Activated CD4-positive, alpha-beta T cell treated with anti-CD3 and anti-CD28 coated beads, Interleukin-2, amount 50 U/mL, for 48 hours (primary cell): Measurements from ENCODE around the gene TTC4.

ENCODE experiments used
- DNase-seq, 2 experiments: peaks; one replicate each; pipeline ENCODE4 v3.0.0-alpha.2; 2020

The TTC4 gene

GRCh38 chr1:54706419-54706818 is 9.2 kb upstream of the TTC4 start:
- DNase-seq: no peak

- no peak for DNase-seq
These were observed 7.3 kb upstream of the TTC4 start for GRCh38 chr1:54708385-54708784.

- no peak for DNase-seq
These were observed 5.9 kb upstream of the TTC4 start for GRCh38 chr1:54709547-54710292.

- no peak for DNase-seq
These were observed 5.2 kb upstream of the TTC4 start for GRCh38 chr1:54710434-54710833.

- DNase-seq: no peak
These were observed 4.8 kb upstream of the TTC4 start for GRCh38 chr1:54710841-54711240.

DNA sequence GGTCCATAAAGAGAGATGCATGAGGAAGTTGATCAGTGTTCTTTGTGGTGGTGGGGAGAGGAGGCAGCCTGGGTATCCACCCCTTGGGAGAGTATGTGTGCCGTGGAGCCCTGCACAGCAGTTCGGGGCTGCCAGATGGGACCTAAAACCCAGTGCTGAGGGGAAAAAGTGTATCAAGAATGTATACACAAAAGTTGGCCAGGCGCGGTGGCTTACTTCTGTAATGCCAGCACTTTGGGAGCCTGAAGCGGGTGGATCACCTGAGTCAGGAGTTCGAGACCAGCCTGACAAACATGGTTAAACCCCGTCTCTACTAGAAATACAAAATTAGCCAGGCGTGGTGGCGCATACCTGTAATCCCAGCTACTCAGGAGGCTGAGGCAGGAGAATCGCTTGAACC is 4.1 kb upstream of the TTC4 start:
- no peak for DNase-seq

GRCh38 chr1:54714881-54715492 is 674 bp upstream of the TTC4 start:
- no peak for DNase-seq

DNA sequence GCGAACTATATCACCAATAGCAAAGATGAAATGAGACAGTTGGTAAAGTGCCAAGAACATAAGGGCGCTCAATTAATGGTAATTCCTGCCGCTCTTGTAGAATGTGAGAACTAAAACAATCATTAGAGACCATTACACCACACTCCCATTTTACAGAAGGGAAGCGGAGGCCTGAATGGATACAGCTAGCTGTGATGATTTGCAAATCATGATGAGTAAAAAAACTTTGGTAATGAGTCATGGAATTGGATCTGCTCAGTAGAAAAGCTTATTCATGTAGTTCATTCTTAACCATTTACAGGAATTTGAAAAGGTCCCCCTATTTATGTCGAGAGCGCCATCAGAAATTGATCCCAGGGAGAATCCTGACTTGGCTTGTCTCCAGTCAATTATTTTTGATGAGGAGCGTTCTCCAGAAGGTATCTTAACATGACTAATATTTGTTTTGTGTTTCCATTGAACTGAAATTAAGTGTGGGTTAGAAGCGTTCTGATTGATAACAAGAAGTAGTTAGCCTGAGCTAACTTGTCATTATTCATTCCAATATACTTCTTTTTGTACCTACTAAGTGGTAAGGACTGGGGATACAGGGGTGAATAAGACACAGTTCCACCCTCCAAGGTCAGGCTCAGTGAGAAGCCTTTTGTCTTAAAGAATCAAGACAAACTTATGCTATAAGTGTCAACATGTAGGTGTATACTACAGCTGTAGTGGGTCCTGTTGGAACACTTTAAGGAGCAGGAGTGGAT is 812 bp downstream of the TTC4 start:
- DNase-seq: peak in 1 of 2 experiments; percentile 18

- DNase-seq: no peak
These were observed 6.1 kb downstream of the TTC4 start for GRCh38 chr1:54721719-54722118.

DNA sequence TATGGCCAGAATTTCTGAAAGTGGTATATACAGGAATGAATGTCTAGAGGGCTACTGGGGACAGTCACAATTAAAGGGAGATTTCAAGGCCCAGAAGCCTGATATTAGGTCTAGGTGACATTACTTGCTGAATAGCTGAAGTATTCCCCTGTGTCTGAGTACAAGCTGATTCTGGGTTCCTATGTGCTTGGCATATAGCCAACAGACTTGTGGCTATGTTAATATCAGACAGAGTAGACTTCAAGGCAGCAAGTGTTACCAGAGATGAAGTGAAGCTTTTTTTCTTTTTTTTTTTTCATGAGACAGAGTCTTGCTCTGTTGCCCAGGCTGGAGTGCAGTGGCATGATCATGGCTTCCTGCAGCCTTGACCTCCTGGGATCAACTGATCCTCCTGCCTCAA is 8.3 kb downstream of the TTC4 start:
- no peak for DNase-seq

DNA sequence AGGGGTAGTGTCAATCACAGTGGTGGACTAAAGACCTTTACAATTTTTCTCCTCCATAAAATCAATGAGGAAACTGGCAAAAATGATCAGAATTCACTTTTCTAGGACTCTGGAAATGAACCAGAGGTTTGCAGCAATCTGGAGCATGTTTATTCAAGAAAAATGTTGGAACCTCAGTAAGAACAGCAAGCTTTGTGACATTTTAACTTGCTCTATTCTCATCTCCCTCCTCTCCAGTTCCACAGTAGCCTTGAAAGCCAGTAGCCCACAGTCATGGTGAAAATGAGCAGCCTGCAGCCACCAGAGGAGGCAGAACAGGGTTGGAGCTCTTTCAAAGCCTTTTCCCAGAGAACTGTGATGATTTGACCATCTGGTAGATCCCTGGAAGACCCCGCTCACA is 9.1 kb downstream of the TTC4 start:
- no peak for DNase-seq

GRCh38 chr1:54728027-54728426 is 12.4 kb downstream of the TTC4 start:
- no peak for DNase-seq

DNA sequence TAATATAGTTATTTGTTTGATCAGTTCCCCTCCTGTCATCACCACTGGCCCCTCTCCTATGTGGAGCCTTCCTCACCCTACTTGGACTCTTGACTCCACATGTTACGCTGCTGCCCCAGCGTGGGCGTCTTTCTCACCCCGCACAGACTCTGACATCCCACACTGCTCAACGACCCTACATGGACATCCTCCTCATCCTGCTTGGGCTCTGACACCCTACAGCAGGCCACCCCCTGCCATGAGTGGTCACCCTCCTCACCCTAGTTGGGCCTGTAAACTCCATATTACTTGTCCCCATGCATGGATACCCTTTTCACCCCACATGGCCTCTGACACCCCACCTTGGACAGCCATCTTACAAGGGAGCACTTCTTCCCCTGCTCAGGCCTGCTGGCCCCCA is 21.0 kb downstream of the TTC4 start:
- DNase-seq: no peak

GRCh38 chr1:54738244-54738643 is 22.6 kb downstream of the TTC4 start:
- no peak for DNase-seq

- no peak for DNase-seq
These were observed 25.9 kb downstream of the TTC4 start for GRCh38 chr1:54741531-54741930.

DNA sequence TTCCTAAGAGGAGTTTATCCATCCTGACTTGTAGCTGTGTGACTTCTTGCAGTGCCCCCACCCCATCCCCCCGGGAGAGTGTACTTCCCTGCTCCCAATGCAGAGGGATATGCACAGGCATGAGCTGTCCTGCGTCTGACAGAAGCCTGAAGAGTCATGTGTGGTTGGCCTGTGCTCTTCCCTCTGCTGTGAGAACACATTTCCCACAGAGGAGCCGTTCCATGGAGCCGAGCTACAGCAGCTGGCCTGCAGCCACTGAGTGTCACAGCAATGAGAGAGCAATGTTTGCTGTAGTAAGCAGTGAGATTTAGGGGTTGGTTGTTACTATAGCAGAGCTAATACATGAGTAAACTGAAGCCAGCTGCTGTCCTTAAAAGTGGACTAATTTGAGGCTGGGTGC is 26.6 kb downstream of the TTC4 start:
- no peak for DNase-seq

GRCh38 chr1:54743416-54744226 is 28.0 kb downstream of the TTC4 start:
- no peak for DNase-seq

DNA sequence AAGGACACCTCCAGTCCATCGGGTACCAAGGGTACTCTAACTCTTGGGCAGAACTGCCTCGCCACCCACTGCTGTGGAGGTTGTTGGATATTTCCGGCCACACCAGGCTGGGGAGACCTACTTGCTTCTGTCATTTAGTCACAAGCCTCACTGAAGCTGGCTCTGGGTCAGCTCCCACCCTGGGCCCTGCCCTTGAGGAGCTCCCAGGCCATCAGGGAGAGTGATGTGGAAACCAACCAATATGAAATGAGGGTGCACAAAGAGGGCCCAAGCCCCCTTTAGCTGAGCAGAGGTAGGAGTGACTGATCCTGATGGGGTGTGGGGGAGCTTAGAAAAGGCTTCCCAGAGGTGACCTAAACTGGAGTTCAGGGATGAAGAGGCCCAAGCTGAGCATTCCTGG is 29.0 kb downstream of the TTC4 start:
- no peak for DNase-seq

DNA sequence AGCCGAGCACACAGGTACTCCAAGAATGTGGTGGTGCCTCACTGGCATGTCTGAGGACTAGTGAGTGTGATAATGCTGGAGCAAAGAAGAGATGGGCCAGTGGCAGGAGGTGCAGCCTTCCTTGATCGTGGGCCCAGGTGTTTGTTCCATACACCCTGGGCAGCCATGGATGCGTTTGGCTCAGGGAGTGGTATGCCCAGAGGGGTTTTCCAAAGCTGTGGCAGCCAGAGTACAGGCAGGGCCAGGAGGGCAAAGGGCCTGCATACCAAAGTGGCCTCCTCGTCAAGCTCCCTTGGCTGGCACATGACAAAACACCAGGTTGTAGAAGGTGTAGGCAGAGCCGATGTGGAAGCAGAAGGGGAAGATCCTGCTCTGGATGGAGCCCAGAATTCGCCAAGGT is 29.6 kb downstream of the TTC4 start:
- DNase-seq: no peak

DNA sequence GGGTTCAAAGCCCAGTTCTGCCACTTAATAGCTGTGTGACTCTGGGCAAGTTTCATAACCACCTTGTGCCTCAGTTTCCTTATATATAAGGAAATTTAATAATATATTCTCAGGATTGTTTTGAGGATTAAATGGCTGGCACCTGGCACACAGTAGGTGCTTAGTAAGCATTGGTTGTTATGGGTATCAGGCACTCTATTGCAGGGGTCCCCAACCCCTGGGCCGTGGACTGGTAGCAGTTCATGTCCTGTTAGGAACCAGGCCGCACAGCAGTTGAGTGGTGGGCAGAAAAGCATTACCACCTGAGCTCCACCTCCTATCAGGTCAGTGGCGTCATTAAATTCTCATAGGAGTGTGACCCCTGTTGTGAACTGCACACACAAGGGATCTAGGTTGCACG is 30.2 kb downstream of the TTC4 start:
- no peak for DNase-seq

- DNase-seq: no peak
These were observed 32.6 kb downstream of the TTC4 start for GRCh38 chr1:54748094-54748835.

GRCh38 chr1:54750596-54750995 is 34.9 kb downstream of the TTC4 start:
- DNase-seq: no peak

GRCh38 chr1:54751426-54751825 is 35.8 kb downstream of the TTC4 start:
- DNase-seq: no peak
